Smooth muscle cell (in vitro differentiated cells): ENCODE measurements around the gene HNRNPR. TPM values are rescaled to one million over a fixed set of nuclear protein-coding genes. Genes with fewer than 3 reads are reported as not detected.

Source experiments
- DNase-seq: peaks from one replicate; lab custom pipeline; 2025; ENCODE audit not compliant: unreplicated experiment; lab: John Stamatoyannopoulos, UW
- H2AFZ ChIP-seq: fragments of 200-600 bp; sonication (generic); 2 replicates; pipeline ENCODE4 v1.6.0; 2016; ENCODE audit warnings: antibody characterized with exemption, low read depth, mild to moderate bottlenecking
- H3F3A ChIP-seq: fragments of 200-600 bp; sonication (generic); 2 replicates; pipeline ENCODE4 v1.6.0; 2017; ENCODE audit warnings: antibody characterized with exemption, low read depth
- H3K27ac ChIP-seq: fragments of 200-600 bp; sonication (generic); 2 replicates; pipeline ENCODE4 v1.5.1; 2016; ENCODE audit warnings: low read depth, mild to moderate bottlenecking
- H3K27me3 ChIP-seq: fragments of 200-600 bp; sonication (generic); 2 replicates; pipeline ENCODE4 v1.6.1; 2016; ENCODE audit warnings: low read depth, mild to moderate bottlenecking
- H3K36me3 ChIP-seq: fragments of 200-600 bp; sonication (generic); 2 replicates; pipeline ENCODE4 v1.5.1; 2016; ENCODE audit warnings: low read depth
- H3K4me1 ChIP-seq: fragments of 200-600 bp; sonication (generic); 2 replicates; pipeline ENCODE4 v1.5.1; 2016; ENCODE audit warnings: low read depth
- H3K4me2 ChIP-seq: fragments of 200-600 bp; sonication (generic); 2 replicates; pipeline ENCODE4 v1.6.0; 2016; ENCODE audit warnings: mild to moderate bottlenecking
- H3K4me3 ChIP-seq: fragments of 200-600 bp; sonication (generic); 2 replicates; pipeline ENCODE4 v1.5.1; 2016; ENCODE audit warnings: mild to moderate bottlenecking
- H3K79me2 ChIP-seq: fragments of 200-600 bp; sonication (generic); 2 replicates; pipeline ENCODE4 v1.6.0; 2016; ENCODE audit warnings: low read depth, mild to moderate bottlenecking
- H3K9ac ChIP-seq: fragments of 200-600 bp; sonication (generic); 2 replicates; pipeline ENCODE4 v1.6.0; 2016; ENCODE audit warnings: low read depth
- H3K9me3 ChIP-seq: fragments of 200-600 bp; sonication (generic); replicated peaks from 2 replicates; pipeline ENCODE4 v1.5.1; 2016; ENCODE audit warnings: low read depth
- H4K20me1 ChIP-seq: fragments of 200-600 bp; sonication (generic); 2 replicates; pipeline ENCODE4 v1.6.0; 2016; ENCODE audit warnings: low read depth
- WGBS: methylation state at CpG from one replicate; pipeline ENCODE4 v1.1.7; 2016; ENCODE audit warnings: low lambda C conversion rate; 5-methylcytosine and 5-hydroxymethylcytosine counted together
- polyA plus RNA-seq: library from polyadenylated mRNA; unstranded; fragments of >200 nt; fragmentation: Nextera tagmentation; extraction: Ambion mirVana; gene quantifications from 2 replicates; pipeline ENCODE4 v1.2.1, GENCODE V29; 2016
- total RNA-seq: library from RNA; depleted of rRNA; stranded (reverse); fragments of >200 nt; gene quantifications from 2 replicates; pipeline ENCODE4 v1.2.3, GENCODE V29; 2014
- TF ChIP-seq, protein P1 (sequence below): fragments of 200-600 bp; sonication (generic); IDR thresholded peaks from 2 replicates; pipeline ENCODE4 v1.5.1; 2017; ENCODE audit warnings: borderline replicate concordance, mild to moderate bottlenecking, antibody characterized with exemption; ENCODE audit not compliant: insufficient read depth, poor library complexity, severe bottlenecking

HNRNPR gene
- total and polyA plus RNA-seq, 2 experiments from 2014 or later: 96.3 to 120 TPM

DNA sequence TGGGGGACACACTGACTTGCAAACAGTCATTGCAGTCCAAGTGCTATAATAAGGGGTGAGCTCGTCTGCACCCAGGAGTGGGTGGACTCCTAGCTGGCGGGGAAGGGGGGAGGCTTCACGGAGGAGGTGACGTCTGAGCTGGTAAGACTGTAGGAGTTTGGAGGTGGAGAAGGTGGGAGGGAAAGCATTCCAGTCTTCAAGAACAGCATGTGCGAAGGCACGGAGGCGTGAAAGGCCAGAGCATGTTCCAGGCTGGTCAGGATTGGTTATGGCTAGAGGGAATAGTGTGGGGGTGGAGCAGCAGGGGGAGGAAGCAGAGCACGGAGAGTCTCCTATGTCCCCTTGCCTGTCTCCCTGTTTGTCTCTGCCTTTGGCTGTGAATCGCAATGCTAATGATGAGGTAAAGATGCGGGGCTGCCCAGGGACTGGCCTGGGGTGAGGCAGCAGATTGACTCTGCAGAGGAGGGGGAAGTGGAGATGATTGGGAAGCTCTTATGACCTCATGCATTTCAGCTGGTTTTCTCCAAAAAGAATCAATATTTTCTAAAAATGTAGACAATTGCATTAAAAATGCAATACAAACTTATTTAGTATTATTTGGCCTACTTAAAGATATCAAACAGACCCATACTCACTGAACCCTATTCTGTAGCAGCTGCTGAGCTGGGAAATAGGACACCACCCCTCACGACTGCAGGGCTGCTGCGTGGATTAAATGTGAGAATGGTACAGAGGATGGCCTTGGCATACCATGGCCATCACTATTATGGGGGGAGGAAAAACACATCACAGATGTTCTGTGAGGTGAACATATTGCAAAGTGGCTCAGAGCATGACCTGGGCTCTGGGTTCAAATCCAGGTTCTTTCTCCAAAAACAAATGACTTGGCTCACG is 28.1 kb upstream of the HNRNPR start:
- H3K27ac ChIP-seq: no peak overlapping the region
- TF ChIP-seq, protein P1, sequence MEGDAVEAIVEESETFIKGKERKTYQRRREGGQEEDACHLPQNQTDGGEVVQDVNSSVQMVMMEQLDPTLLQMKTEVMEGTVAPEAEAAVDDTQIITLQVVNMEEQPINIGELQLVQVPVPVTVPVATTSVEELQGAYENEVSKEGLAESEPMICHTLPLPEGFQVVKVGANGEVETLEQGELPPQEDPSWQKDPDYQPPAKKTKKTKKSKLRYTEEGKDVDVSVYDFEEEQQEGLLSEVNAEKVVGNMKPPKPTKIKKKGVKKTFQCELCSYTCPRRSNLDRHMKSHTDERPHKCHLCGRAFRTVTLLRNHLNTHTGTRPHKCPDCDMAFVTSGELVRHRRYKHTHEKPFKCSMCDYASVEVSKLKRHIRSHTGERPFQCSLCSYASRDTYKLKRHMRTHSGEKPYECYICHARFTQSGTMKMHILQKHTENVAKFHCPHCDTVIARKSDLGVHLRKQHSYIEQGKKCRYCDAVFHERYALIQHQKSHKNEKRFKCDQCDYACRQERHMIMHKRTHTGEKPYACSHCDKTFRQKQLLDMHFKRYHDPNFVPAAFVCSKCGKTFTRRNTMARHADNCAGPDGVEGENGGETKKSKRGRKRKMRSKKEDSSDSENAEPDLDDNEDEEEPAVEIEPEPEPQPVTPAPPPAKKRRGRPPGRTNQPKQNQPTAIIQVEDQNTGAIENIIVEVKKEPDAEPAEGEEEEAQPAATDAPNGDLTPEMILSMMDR: no peak
- WGBS: 61% methylated on average over 13 of the region's 13 CpGs

DNA sequence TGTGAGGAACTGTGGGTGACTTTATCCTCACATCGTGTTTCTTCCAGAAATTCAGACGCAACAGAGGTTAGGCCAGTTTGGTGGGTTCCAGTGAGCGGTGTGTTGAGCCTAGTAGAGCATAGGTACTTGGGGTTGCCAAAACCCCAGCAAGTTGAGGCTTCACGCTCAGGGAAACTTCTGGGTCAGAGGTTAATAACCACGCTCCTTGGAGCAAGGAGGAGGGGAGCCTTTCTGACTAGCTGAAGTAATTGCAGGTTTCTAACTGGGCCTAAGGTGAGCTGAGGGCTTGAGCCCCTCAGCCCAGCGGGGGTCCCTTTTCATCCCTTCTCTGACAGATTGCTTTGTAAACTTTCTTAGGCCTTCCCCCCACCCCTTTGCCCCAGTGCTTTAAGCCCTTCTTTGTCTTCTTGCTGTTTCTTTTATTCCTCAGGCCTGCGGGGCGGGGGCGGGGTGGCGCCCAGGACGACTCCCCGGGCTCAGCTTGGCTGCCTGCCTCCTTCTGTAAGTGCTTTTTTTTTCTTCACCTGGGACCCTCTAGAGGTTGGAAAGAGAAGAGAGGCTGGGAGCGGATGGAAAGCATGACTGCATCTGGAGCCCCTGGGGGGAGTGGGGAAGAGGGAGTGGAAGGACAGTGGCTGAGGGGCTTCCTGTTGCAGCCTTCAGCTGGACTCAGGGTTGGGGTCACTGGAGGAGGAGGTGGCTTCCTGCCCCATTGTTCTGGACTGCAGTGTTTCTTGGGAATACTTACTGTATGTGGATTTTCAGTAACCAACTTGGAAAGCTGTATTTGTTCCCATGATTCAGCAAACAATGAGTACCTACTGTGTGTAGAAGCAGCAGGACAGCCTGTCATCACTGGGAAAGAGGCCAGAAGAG is 26.9 kb upstream of the HNRNPR start:
- peaks cover 26% of the 10 kb centered on the region for H3K4me1 ChIP-seq
- TF ChIP-seq, protein P1: no peak
- H3K9ac ChIP-seq: no peak overlapping the region
- peak overlapping the region; percentile 86 for H3K4me3 ChIP-seq
- peak overlapping the region; percentile 90 for H3K4me2 ChIP-seq
- no peaks in the 10 kb centered on the region for H4K20me1 ChIP-seq
- H3K36me3 ChIP-seq: peaks cover 7% of the 10 kb centered on the region
- no peak overlapping the region for H2AFZ ChIP-seq
- peaks cover 11% of the 10 kb centered on the region for H3F3A ChIP-seq
- no peak for DNase-seq
- peaks cover 20% of the 10 kb centered on the region for H3K79me2 ChIP-seq
- H3K9me3 ChIP-seq: no peaks in the 10 kb centered on the region
- 27% methylated on average over 13 of the region's 13 CpGs for WGBS
- no peaks in the 10 kb centered on the region for H3K27me3 ChIP-seq
- H3K27ac ChIP-seq: peak overlapping the region; percentile 96

More for the DNA sequence above, 28.1 kb upstream of the HNRNPR start:
- Histone ChIP-seq H2AFZ (no peak overlapping the region), H3K4me3 (no peak overlapping the region), H3K27me3 (no peaks in the 10 kb centered on the region), H3K9ac (no peak overlapping the region), H3K36me3 (no peaks in the 10 kb centered on the region), H3K4me2 (peak overlapping the region; percentile 90), H3F3A (peaks cover 11% of the 10 kb centered on the region), H3K9me3 (no peaks in the 10 kb centered on the region), H3K4me1 (peaks cover 26% of the 10 kb centered on the region), H3K79me2 (peaks cover 14% of the 10 kb centered on the region), H4K20me1 (no peaks in the 10 kb centered on the region)
- no peak for DNase-seq

DNA sequence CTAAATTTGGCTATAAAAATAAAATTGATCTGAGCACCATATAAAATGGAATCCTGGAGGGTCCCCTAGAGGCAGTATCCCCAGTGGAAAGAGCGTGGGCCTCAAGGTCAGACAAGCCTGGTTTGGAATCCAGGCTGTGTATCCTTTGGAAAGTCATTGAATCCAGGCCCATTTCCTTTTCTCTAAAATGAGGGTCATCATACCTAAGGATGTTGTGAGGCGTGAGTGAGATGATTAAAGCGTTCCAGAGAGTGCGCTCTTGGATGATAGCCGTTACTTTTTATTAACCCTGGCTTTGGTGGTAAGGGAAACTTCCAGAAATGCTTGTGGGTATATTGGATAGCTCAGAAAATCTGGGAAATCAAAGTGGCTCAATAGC is 26.2 kb upstream of the HNRNPR start:
- H3K9me3 ChIP-seq: no peaks in the 10 kb centered on the region
- TF ChIP-seq, protein P1: no peak
- peaks cover 20% of the 10 kb centered on the region for H3K79me2 ChIP-seq
- H3K4me1 ChIP-seq: peaks cover 26% of the 10 kb centered on the region
- WGBS: 53% methylated on average over 5 of the region's 5 CpGs
- no peak overlapping the region for H2AFZ ChIP-seq
- H4K20me1 ChIP-seq: no peaks in the 10 kb centered on the region
- H3K4me3 ChIP-seq: peak overlapping the region; percentile 86
- DNase-seq: no peak
- peaks cover 9% of the 10 kb centered on the region for H3K36me3 ChIP-seq
- H3K9ac ChIP-seq: peak overlapping the region; percentile 91
- H3F3A ChIP-seq: peaks cover 11% of the 10 kb centered on the region
- H3K4me2 ChIP-seq: peak overlapping the region; percentile 90
- H3K27me3 ChIP-seq: no peaks in the 10 kb centered on the region
- H3K27ac ChIP-seq: peak overlapping the region; percentile 96
